ENCODE results near the gene CALR. TPM values are rescaled to one million over a fixed set of nuclear protein-coding genes. Genes with fewer than 3 reads are reported as not detected.

CALR gene
- total RNA-seq, 1 experiment from 2014 or later: 606 TPM

GRCh38 chr19:12983542-12984142, 45.2 kb downstream of the CALR start:
- H3K27me3 ChIP-seq (ENCODE audit: insufficient read depth, low read depth): peaks cover 19% of the 10 kb centered on the region
- no peak overlapping the region for H2AFZ ChIP-seq
- DNase-seq: peak in 1 of 2 experiments; percentile 78
- peak overlapping the region; percentile 40 for H3K4me2 ChIP-seq
- H4K20me1 ChIP-seq (ENCODE audit: insufficient read depth): no peaks in the 10 kb centered on the region
- peaks cover 22% of the 10 kb centered on the region; the same call in 1 of the 2 replicates for H3F3A ChIP-seq (ENCODE audit: insufficient read depth, low read depth)
- no TSS peak for BruUV-seq (replicated peaks)
- no peaks in the 10 kb centered on the region for H3K36me3 ChIP-seq (ENCODE audit: low read depth)
- intact Hi-C loops (cut with micrococcal nuclease; ENCODE audit: unreplicated experiment): loop anchor here (1.0 to 2.0 kb wide), 2 partner anchors 78 to 111 kb away; no protein-coding TSS in a partner anchor
- TF ChIP-seq, protein P1, sequence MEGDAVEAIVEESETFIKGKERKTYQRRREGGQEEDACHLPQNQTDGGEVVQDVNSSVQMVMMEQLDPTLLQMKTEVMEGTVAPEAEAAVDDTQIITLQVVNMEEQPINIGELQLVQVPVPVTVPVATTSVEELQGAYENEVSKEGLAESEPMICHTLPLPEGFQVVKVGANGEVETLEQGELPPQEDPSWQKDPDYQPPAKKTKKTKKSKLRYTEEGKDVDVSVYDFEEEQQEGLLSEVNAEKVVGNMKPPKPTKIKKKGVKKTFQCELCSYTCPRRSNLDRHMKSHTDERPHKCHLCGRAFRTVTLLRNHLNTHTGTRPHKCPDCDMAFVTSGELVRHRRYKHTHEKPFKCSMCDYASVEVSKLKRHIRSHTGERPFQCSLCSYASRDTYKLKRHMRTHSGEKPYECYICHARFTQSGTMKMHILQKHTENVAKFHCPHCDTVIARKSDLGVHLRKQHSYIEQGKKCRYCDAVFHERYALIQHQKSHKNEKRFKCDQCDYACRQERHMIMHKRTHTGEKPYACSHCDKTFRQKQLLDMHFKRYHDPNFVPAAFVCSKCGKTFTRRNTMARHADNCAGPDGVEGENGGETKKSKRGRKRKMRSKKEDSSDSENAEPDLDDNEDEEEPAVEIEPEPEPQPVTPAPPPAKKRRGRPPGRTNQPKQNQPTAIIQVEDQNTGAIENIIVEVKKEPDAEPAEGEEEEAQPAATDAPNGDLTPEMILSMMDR (conservative IDR thresholded peaks at IDR 0.05): peak; percentile 97
- no peak for TF ChIP-seq EZH2 (IDR thresholded peaks at IDR 0.05; ENCODE audit: low read depth)
- POLR2A ChIA-PET (ENCODE audit: unreplicated experiment): no interaction called here
- H3K9me2 ChIP-seq (ENCODE audit: insufficient read depth): no peaks in the 10 kb centered on the region
- no peak overlapping the region for H3K27ac ChIP-seq
- no peaks in the 10 kb centered on the region for H3K9me3 ChIP-seq (ENCODE audit: insufficient read depth, low read depth)
- CTCF ChIA-PET: interaction anchor here (0.7 to 1.0 kb wide), 3 partner anchors 72 to 77 kb away, joined by 3 to 5 read pairs (median 5); no protein-coding TSS in a partner anchor
- H3K4me3 ChIP-seq: no peak overlapping the region; the same call in 1 of the 2 replicates
- peaks cover 15% of the 10 kb centered on the region for H3K4me1 ChIP-seq (replicated peaks; ENCODE audit: insufficient read depth)
- no peaks in the 10 kb centered on the region for H3K79me2 ChIP-seq (ENCODE audit: low read depth)

DNA sequence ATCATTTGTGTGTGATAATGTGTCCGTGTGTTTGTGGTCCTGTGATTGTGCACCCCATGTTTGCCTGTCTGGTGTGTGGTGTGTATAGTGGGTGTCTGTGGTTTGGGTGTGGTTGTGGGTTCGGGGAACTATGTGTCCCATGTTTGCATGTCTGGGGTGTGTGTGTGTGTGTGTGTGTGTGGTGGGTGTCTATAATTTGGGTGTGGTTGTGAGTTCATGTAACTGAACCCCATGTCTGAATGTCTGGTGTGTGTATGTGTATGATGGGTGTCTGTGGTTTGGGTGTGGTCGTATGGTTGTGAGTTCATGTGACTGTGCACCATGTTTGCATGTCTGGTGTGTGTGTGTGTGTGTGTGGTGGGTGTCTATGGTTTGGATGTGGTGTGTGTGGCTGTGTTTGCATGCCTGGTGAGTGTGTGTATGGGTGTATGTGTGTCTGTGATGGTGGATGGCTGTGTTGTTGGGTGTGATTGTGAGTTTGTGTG, 45.8 kb downstream of the CALR start:
- H3K4me2 ChIP-seq: peak overlapping the region; percentile 55
- DNase-seq: no peak

DNA sequence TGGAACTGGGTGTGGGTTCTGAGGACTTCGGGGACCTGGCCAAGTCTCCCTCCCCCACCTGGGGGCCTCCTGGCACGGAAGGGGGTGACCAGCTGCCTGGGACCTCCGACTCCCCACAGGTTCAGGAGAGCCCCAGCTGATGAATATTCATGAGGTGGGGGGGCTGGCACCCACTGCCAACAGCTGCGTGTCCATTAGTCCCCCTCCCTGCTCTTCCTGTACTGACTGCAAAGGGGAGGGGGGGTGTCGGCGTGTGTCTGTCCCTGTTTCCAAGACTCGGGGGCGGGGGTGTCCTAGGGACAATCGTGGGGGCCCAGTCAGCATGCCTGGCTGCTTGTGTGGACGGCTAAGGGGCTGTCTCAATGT, 46.3 kb downstream of the CALR start:
- H3K9me3 ChIP-seq (ENCODE audit: insufficient read depth, low read depth): no peaks in the 10 kb centered on the region
- ChIA-PET POLR2A (ENCODE audit: unreplicated experiment) (no interaction called here), CTCF (interaction anchor here (0.7 to 1.9 kb wide), 7 partner anchors 19 to 1916 kb away, joined by 3 to 12 read pairs (median 3); no protein-coding TSS in a partner anchor)
- H3K27me3 ChIP-seq (ENCODE audit: insufficient read depth, low read depth): peaks cover 19% of the 10 kb centered on the region
- BruUV-seq (replicated peaks): no TSS peak
- intact Hi-C loops (cut with micrococcal nuclease; ENCODE audit: unreplicated experiment): loop anchor here (1.0 to 2.0 kb wide), 2 partner anchors 50 to 110 kb away; no protein-coding TSS in a partner anchor
- TF ChIP-seq EZH2 (IDR thresholded peaks at IDR 0.05; ENCODE audit: low read depth): no peak
- no peak overlapping the region for H3K27ac ChIP-seq
- peak overlapping the region; percentile 55 for H3K4me2 ChIP-seq
- H2AFZ ChIP-seq: no peak overlapping the region
- H4K20me1 ChIP-seq (ENCODE audit: insufficient read depth): no peaks in the 10 kb centered on the region
- no peak overlapping the region for H3K4me3 ChIP-seq
- no peaks in the 10 kb centered on the region for H3K79me2 ChIP-seq (ENCODE audit: low read depth)
- peaks cover 15% of the 10 kb centered on the region for H3K4me1 ChIP-seq (replicated peaks; ENCODE audit: insufficient read depth)
- H3F3A ChIP-seq (ENCODE audit: insufficient read depth, low read depth): peaks cover 22% of the 10 kb centered on the region; the same call in 1 of the 2 replicates
- DNase-seq: no peak
- no peaks in the 10 kb centered on the region for H3K36me3 ChIP-seq (ENCODE audit: low read depth)
- no peaks in the 10 kb centered on the region for H3K9me2 ChIP-seq (ENCODE audit: insufficient read depth)

More for the DNA sequence above, 45.8 kb downstream of the CALR start:
- H3F3A ChIP-seq (ENCODE audit: insufficient read depth, low read depth): peaks cover 22% of the 10 kb centered on the region; the same call in 1 of the 2 replicates
- no peaks in the 10 kb centered on the region for H3K9me2 ChIP-seq (ENCODE audit: insufficient read depth)
- H3K27ac ChIP-seq: no peak overlapping the region
- TF ChIP-seq, protein P1 (conservative IDR thresholded peaks at IDR 0.05): no peak
- TF ChIP-seq EZH2 (IDR thresholded peaks at IDR 0.05; ENCODE audit: low read depth): no peak
- H3K27me3 ChIP-seq (ENCODE audit: insufficient read depth, low read depth): peaks cover 19% of the 10 kb centered on the region
- POLR2A ChIA-PET (ENCODE audit: unreplicated experiment): no interaction called here
- no peaks in the 10 kb centered on the region for H4K20me1 ChIP-seq (ENCODE audit: insufficient read depth)
- no peaks in the 10 kb centered on the region for H3K36me3 ChIP-seq (ENCODE audit: low read depth)
- no peak overlapping the region for H2AFZ ChIP-seq
- no peaks in the 10 kb centered on the region for H3K79me2 ChIP-seq (ENCODE audit: low read depth)
- intact Hi-C loops (cut with micrococcal nuclease; ENCODE audit: unreplicated experiment): loop anchor here (2.0 kb wide), 1 partner anchor 111 kb away; no protein-coding TSS in a partner anchor
- peaks cover 15% of the 10 kb centered on the region for H3K4me1 ChIP-seq (replicated peaks; ENCODE audit: insufficient read depth)
- H3K9me3 ChIP-seq (ENCODE audit: insufficient read depth, low read depth): no peaks in the 10 kb centered on the region
- CTCF ChIA-PET: interaction anchor here (0.7 to 1.9 kb wide), 5 partner anchors 71 to 1916 kb away, joined by 3 to 12 read pairs (median 4); no protein-coding TSS in a partner anchor
- H3K4me3 ChIP-seq: no peak overlapping the region
- no TSS peak for BruUV-seq (replicated peaks)

Data from PC-9 (cell line).